ENCODE measurements around the gene GABBR1.

GABBR1 gene

DNA sequence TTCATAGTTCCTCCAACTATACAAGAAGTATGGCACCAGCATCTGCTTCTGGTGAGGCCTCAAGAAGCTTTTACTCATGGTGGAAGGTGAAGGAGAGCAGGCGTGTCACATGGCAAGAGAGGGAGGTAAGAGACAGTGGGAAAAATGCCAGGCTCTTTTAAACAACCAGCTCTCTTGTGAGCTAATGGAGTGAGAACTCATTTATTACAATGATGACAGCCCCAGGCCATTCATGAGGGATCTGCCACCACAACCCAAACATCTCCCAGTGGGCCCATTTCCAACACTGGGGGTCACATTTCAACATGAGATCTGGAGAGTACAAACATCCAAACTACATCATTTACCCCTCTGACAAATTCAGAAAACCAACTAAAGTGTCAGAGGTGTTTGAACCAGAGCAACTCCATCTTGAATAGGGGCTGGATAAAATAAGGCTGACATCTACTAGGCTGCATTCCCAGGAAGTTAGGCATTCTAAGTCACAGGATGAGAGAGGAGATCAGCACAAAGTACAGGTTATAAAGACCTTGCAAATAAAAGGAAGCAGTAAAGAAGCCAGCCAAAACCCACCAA lies 71.3 kb downstream of the GABBR1 start:
- no peak for DNase-seq

DNA sequence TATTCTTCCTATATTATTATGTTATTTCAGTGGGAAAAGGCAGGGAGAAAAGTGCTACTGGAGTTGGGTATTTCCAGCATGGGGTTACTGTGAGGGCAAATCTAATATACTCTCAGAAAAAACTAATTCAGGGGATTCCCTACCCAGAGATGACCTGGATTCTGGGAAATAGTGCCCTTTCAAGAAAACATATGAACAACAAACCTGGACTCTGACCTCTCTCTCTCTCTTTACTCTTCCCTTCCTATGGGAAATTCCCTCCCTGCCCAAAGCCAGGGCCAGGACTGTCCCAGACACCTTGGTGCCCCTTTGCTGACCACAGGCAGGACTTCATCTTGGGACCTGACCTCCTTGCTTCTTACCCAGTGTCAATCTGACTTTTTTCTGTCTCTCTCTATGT lies 71.9 kb downstream of the GABBR1 start:
- DNase-seq = no peak

DNA sequence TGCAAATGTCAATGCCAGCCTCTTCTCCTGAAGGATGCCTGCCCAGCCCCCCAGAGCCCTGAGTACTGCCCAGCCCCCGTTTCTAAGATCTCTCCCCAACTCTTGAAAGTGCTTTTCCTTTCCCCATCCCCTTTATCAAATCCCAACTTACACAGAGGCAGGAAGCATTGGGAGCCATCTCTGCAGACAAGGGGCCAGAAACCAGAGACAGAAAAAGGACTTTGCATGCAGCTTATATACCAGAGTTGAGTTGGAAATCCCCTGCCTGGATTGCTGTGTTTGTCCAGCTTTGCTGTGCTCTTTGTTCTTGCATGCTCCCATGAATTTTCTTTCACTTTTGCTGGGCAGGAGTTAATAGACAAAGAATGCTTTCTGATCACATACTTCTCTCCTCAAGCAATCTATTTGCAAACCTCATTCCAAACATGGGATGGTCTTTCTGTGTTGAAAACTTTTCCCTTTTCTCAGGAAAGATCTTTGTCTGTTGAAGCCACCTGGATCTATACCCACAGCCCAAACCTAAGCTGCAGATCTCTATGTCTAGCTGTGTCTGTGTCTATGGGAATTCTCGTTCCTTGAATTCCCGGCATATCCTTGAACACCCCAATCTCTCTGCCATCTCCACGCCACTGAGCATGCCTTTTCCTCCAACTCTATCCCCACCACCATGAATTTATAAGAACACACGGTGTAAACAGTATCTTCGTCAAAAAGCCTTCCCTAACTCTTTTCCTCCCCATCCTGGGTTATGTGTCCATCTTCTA lies 73.3 kb downstream of the GABBR1 start, which contains the start of gene UBD:
UBD (minus strand) TSS at position 209 of the 764 bp plus-strand sequence; CDS start at position 178, 31 bp downstream.
- no peak for DNase-seq

DNA sequence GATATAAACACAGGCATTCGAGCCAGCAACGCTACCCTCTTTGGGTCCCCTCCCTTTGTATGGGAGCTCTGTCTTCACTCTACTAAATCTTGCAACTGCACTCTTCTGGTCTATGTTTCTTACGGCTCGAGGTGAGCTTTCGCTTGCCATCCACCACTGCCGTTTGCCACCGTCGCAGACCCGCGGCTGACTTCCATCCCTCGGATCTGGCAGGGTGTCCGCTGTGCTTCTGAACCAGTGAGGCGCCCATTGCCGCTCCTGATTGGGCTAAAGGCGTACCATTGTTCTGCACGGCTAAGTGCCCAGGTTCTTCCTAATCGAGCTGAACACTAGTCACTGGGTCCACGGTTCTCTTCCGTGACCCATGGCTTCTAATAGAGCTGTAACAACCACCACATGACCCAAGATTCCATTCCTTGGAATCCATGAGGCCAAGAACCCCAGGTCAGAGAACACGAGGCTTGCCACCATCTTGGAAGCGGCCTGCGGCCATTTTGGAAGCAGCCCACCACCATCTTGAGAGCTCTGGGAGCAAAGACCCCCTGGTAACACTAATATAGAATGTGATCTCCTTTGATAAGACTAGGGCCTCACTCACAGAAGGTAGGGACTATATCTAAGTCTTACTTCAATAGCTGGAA lies 74.4 kb downstream of the GABBR1 start:
- no peak for DNase-seq

DNA sequence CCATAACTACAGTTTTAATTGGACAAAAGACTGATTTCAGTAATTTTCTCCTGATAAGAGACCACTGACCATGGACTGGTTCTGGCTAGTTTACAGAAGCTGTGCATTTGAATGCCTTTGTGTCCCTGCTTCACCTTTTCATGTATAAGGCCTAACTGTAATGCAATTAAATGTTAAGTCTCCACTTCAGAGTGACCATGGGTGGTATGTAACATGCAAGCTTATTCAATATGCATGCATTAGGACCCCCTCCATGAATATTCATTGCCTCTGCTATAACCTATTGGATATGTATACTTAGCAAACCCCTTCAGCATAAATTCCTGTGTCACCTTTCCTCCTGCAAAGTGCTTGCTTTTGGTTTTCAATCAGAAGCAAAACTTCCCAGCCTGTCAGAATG lies 75.7 kb downstream of the GABBR1 start:
- no peak for DNase-seq

DNA sequence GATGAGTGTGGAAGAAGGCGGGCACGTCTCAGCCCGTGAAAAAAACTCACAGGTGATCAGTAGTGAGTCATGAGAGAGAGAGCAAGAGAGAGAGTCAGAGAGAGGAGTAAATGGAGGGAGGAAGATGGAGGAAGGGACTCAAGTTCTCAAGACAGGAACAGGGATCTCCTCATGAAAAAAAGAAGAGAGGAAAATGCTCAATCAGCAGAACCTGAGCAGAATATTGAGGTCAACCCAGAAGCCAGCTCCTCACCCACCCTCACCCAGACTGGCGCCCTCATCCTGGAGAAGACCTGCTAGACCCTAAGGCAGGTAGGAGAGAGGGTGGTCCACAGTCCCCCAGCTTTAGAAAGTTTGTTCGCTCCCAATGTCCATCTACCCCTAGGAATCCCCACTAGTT lies 78.2 kb downstream of the GABBR1 start:
- DNase-seq = no peak

DNA sequence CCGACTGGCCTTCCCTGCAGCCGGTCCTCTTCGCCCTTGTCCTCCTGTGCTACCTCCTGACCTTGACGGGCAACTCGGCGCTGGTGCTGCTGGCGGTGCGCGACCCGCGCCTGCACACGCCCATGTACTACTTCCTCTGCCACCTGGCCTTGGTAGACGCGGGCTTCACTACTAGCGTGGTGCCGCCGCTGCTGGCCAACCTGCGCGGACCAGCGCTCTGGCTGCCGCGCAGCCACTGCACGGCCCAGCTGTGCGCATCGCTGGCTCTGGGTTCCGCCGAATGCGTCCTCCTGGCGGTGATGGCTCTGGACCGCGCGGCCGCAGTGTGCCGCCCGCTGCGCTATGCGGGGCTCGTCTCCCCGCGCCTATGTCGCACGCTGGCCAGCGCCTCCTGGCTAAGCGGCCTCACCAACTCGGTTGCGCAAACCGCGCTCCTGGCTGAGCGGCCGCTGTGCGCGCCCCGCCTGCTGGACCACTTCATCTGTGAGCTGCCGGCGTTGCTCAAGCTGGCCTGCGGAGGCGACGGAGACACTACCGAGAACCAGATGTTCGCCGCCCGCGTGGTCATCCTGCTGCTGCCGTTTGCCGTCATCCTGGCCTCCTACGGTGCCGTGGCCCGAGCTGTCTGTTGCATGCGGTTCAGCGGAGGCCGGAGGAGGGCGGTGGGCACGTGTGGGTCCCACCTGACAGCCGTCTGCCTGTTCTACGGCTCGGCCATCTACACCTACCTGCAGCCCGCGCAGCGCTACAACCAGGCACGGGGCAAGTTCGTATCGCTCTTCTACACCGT lies 79.5 kb downstream of the GABBR1 start:
- DNase-seq = no peak

DNA sequence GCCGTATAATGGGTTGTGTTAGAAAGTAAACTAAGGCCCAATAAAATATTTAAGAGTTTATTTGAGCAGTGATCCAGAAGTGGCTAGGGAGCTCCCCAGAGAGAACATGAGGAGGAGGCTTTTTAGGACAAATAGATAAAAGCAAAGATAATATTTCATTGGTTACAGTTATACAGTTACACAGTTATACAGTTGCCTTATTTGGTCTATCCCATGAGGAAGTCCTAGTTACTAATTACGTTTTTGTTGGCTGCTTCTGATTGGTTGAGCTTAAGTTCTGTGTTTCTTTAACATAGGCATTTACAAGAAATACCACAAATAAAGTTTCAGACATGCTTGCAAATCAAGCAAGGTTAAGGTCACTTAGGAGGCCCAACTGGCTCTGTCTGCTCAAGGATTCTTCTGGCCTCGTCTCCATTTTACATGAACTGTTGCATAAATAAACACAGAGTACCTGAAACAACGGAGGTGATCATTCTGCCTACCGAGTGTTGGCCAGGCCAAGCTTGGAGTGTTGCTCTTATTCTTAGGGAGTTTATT lies 80.4 kb downstream of the GABBR1 start:
- no peak for DNase-seq

DNA sequence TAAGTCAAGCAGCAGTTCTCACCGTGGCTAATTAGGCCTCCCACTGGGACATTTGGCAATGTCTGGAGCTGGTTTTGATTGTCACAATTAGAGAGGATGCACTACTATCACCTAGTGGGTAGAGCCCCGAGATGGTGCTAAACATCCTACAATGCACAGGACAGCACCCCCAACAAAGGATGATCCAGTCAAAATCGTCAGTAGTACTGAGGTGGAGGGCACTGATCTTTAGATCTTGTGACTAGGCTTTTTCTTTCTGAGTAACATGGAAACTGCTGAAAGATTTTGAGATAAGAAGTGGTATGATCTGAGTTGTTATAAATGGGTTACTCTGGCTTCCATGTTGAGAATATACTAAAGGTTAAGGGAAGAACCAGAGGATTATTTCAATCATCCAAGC lies 85.4 kb downstream of the GABBR1 start:
- no peak for DNase-seq

DNA sequence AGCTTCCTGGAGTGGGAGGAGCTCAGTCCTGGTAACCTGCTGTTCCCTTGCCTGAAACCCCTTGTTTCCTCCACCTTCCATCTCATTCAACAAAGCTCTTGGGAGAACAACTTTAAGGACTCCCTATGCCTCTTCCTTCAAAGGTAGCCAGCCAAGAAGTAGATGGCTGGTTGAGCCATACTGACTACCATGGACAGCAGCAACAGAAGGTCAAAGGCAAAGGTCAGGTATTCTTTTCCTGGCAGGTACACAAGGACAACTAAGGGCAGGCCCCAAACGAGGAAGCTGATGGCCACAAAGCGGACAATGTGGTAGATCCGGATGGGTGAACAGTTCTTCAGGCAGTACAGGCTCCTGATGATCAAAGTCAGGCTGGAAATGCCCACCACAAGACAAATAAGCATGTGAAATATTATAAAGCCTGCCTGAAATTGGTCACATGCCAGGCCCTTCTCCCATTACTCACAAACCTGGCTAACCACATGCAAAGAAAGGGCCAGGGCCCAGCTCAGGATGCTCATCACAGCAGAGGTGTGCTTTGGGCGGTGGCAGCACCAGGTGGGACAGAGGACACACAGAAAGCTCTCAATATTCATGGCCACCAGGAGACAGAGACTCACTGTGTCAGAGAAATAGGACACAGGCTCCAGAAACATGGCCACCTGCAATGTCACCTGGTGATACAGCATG lies 95.1 kb downstream of the GABBR1 start:
- no peak for DNase-seq

DNA sequence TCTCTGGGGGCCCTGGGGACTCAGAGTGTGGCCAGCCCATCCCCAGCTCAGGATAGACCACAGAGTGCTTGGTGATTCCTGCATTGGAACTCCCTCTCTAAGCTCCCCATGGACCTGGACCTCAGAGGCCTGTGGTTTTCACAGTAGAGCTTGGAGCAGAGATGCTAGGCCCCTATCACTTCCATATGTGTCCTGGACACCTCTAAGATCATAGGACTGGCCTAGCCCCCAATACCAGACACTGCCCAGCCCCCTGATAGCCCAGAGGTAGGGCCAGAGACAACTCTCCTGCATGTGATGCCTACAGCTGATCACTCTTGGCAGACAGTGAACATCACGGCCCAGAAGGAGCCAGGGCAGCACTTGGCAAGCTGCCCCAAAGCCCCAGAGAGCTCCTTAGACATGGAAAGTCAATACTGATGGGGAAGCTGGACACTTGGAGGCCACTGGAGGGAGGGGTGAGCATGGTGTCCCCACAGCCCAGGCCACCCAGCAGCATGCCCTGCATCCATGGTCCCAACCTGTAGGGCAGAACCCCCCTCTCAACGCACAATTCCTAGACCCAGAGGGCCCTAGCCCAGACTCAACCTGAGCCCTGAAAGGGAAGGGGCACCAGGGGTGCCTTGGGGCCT lies 100.5 kb downstream of the GABBR1 start:
- DNase-seq = no peak

DNA sequence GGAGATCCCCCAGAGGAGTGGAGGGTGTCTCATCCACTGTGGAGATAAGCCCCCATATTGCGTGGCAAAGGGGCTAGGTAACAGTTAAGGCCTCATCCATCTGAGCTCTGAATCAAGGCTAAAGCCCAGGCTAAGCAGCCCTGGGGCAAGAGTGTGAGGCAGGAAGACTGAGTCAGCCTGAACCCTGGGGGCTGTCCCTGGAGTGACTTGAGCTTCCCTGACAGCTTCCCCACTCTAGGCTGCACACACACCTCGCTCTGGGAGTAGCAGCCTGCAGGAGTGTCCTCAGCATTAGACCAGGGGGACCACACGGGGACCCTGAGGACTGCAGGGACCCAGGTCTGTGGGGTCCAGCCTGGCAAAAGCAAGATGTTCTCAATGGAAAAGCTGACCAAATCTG lies 101.3 kb downstream of the GABBR1 start:
- no peak for DNase-seq

DNA sequence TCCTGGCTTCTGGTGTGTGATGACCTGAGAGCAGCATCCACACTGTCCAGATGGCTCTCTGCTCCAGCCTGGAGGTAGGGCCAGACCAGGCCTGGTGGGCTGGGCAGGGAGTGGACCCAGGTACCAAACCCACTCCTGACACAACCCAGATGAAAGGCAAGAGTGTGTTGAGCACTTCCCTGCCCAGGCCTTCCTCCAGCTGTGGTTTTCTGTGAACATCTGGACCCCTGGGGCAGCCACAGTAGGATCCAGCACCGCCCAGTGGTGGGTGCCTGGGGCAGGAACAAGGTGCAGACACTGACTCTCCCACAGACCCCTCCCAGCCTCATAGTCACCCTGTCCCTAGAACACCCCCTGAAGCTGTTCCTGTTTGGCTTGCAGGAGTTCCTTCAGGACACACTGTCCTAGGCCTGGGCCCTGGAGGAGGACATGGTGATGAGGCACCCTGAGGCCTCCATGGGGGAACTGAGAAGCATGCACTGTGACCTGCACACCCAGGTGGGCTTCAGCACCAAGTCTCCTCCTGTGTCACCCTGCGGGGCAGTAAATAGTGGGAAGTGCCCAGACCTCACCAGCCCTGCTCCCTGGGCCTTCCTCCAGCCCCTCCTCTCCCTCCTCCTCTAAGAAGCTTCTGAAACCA lies 102.2 kb downstream of the GABBR1 start:
- no peak for DNase-seq

DNA sequence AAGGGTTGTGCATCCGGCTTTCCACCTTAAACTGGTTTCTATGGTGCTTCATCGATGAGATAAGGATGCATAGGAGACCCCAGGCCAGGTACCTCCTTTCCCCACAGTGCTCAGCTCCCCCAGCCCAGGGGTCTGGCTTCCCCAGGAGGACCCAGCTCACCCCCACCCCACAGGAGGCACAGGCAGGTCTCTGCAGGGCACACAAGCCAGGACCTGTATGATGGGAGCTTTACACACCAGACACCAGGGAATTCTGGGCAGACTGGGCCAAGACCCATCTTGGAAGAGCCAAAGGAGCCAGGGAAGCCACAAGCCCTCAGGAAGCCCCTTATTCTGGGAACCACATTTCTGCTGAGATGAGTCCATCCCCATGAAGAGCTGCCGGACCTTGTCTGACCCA lies 103.0 kb downstream of the GABBR1 start:
- DNase-seq = no peak

DNA sequence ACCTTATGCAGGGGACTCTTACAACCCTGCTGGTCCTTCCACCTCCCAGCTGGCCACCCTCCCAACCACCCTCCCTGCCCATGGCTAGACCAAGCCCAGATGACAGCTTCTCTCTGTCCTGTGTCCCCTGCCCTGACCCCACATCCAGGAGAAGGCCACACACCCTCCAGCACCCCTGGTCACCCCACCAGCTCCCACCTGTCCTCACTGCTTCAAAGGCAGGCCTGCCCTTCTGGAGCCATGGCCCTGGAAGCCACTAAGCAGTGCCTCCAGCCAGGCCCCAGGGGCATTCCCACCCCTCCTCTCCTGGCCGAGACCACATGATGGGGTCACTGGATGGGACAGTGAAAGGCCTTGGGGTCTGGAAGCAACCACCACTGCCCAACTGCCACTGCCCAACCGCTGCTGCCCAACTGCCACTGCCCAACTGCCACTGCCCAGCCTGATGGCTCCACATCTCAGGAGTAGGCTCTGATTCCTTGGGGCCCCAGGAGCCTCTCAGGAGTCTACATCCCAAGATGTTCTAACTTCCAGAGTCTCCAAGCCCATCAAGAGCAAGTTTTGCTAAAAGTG lies 103.9 kb downstream of the GABBR1 start:
- DNase-seq = no peak

DNA sequence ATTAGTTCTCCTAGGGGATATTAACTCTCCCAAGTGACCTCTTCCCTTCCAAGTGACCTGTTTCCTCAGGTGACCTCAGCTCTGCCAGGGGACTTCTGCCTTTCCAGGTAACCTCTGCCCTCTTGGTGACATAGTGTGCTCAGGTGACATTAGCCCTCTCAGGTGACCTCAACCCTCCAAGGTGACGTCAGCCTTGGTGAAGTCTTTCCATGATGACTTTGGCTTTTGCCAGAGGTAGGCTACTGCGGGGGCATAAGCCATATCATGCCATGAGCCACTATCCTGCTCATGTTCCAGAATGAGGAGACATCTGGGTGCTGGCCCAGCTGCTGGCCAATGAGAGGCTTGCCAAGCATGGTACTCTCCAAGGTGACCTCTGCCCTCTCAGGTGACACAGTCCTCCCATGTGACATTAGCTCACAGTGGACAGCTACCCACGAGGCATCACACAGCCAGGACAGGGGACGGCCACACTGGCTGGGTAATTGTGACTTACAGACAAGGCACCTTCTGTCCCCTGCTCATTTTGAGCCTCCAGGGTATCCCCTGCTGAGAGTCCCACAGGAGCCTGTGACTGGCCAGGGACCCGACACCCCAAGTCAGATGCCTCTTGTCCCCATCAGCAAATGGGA lies 104.6 kb downstream of the GABBR1 start:
- no peak for DNase-seq

DNA sequence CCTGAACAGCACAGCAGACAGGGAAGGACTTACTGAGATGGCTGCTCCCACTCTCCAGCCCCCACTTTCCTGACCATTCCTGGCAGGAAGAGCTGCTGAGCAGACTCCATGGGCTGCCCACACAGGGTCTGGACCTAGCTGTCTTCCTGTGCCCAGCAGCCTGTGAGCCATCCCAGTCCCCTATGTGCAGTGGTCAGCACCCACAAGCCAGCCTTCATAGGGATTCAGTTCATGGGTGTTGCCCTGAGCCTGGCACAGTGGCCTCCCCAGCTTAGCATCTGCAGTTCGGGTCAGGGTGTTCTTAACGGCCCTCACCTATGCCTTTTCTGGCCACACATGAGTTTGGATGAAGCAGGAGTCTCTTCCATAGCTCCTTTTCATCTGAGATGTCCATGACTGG lies 105.4 kb downstream of the GABBR1 start:
- no peak for DNase-seq

DNA sequence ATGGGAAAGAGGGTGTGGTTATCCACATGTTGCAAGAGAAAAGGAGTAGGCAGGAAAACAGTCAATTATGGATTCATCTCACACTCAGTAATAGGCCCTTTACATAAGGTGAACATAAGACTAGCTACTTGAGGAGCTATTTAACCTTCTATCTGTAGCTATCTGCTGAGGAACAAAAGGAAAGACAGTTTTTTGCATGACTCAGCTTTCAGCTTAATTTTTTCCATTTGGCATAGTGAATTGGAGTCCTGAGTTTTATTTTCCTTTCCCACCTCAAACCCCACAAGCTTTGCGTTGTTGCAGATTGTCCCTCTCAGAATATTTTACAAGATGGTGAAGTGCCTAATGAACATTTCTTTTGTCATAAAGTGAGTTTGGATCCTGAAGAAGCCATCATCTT lies 105.9 kb downstream of the GABBR1 start:
- DNase-seq = no peak

DNA sequence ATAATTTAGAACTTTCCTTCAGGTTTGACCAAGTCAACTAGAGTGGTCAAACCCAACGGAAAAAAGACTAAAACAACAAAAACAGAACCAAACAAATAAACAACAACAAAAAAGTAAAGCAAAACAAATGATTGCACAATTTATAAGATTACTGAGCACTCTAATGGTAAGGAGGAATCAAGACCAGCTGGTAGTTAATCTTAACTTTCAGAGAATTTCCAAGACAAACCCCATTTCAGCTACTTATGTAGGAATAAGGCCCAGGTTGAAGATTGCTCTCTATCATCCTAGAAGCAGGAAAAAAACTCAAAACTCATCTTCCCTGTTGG lies 107.7 kb downstream of the GABBR1 start:
- no peak for DNase-seq

DNA sequence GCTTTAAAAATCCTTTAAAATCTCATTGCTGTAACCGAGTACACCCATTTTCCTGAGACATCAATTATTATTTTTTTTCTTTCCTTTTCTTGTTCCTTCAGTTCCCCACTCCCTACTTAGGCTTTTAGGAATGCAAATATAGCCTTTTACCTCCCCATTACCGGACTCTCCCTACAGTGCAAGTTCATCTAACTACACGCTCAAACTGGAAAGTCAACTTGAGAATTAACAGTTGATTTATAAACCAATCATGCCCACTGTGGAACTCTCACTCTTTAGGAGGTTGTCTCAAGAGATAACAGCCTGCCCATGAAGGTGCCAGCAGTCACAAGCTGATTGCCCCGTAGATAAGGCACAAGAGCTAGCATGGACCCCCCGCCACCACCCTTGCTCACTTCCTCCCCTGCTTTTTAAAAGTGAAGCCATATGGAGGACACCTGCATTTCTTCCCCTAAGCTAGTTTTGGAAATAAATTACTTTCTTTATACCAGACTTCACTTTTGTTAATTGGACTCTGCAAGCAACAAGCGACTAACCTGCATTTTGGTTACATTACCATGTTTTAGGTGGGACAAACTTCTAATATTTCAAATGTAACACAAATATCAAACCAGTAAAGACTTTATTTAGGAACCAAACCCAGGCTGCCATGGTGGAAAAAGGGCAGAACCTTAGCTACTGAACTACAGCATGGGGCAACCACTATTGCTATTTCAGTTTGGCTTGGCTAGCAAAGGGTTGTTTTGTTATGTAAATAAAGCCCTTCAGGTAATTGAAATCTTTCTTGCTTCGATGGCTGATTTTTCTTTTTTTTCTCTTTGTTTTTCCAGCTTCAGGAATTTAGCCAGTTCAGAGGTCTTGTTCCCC lies 108.3 kb downstream of the GABBR1 start:
- DNase-seq = no peak

Data from right forelimb (tissue), 1 donor.